ENCODE data around the gene CD22. TPM values are rescaled to one million over a fixed set of nuclear protein-coding genes. Genes with fewer than 3 reads are reported as not detected.
A peak's percentile ranks its signal among the peaks of the same experiment; 100 is the strongest.

The CD22 gene
- total RNA-seq, 1 donor from 2014 or later = 56.3 TPM

DNA sequence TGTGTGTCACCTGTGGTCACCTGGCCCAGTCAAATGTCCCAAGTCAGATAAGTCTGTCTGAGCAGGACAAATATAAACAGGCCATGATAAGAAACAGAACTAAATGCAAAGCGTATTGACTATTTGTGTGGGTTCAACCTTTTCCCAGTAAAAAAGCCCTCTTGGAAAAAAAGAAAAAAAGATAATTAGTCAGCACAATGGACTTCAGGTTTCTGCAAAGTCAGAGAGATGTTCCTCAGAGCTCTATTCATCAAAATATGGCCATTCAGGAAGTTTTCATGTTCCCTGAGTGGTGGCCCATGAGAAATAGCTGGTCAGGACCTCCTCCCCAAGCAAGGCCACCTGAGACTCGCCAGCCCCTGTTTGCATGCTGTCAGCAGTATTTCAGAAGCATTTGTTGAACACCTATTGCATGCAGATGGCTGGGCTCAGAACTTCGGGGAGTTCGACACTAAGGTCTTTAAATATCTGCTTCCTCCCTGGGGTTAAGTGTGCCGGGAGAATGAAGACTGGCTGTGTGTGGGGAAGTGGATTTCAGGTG is 32.0 kb downstream of the CD22 start:
- Mint-ChIP-seq H3K4me3 (no peak overlapping the region), H3K27ac (no peak overlapping the region), H3K27me3 (ENCODE audit: low read depth) (peaks cover 11% of the 10 kb centered on the region), H3K4me1 (peaks cover 6% of the 10 kb centered on the region), H3K9me3 (no peaks in the 10 kb centered on the region), H3K36me3 (no peaks in the 10 kb centered on the region)
- no peak for DNase-seq (ENCODE audit: low spot score in 2 of 2, unreplicated experiment in 2 of 2)
- TF ChIP-seq, protein P1, sequence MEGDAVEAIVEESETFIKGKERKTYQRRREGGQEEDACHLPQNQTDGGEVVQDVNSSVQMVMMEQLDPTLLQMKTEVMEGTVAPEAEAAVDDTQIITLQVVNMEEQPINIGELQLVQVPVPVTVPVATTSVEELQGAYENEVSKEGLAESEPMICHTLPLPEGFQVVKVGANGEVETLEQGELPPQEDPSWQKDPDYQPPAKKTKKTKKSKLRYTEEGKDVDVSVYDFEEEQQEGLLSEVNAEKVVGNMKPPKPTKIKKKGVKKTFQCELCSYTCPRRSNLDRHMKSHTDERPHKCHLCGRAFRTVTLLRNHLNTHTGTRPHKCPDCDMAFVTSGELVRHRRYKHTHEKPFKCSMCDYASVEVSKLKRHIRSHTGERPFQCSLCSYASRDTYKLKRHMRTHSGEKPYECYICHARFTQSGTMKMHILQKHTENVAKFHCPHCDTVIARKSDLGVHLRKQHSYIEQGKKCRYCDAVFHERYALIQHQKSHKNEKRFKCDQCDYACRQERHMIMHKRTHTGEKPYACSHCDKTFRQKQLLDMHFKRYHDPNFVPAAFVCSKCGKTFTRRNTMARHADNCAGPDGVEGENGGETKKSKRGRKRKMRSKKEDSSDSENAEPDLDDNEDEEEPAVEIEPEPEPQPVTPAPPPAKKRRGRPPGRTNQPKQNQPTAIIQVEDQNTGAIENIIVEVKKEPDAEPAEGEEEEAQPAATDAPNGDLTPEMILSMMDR (IDR thresholded peaks at IDR 0.05; ENCODE audit: unreplicated experiment) = no peak

DNA sequence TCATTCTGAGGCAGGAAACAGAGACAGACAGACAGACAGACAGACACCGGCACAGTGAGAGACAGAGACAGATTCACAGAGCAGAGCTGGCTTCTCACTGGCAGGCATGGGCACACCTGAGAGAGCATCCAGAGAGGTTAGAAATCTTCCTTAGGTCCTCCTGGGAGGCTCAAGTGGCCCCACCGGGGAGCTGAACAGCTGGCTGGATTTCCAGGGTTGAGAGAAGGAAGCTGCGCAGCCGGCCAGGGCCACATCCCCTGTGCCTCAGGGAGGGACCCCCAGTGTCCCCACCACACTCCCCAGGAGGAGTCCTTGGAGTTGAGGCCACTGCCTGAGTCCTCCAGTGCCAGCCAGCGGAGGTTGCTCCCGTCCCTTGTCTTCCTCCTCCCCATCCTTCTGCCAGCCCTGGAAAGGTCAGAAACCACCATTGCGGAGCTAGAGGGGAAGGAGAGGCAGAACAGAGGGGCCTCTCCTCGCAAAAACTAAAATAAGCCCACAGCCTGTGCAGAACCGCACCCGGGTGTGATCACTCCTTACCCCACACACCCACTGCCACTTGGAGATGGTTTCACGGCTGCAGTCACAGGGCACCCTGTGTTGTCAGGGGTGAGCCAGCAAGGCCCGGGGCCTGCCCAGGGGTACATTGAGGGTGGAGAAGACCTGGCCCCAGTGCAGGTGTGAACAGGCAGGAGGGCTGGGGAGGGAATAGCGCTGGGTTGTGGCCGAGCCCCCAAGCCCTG is 33.4 kb downstream of the CD22 start:
- TF ChIP-seq, protein P1 (IDR thresholded peaks at IDR 0.05; ENCODE audit: unreplicated experiment) = no peak
- H3K27me3 Mint-ChIP-seq (ENCODE audit: low read depth) = peaks cover 13% of the 10 kb centered on the region
- DNase-seq (ENCODE audit: low spot score in 2 of 2, unreplicated experiment in 2 of 2) = no peak
- H3K4me1 Mint-ChIP-seq = peaks cover 6% of the 10 kb centered on the region
- no peak overlapping the region for H3K27ac Mint-ChIP-seq
- H3K36me3 Mint-ChIP-seq = no peaks in the 10 kb centered on the region
- no peak overlapping the region for H3K4me3 Mint-ChIP-seq
- H3K9me3 Mint-ChIP-seq = no peaks in the 10 kb centered on the region

DNA sequence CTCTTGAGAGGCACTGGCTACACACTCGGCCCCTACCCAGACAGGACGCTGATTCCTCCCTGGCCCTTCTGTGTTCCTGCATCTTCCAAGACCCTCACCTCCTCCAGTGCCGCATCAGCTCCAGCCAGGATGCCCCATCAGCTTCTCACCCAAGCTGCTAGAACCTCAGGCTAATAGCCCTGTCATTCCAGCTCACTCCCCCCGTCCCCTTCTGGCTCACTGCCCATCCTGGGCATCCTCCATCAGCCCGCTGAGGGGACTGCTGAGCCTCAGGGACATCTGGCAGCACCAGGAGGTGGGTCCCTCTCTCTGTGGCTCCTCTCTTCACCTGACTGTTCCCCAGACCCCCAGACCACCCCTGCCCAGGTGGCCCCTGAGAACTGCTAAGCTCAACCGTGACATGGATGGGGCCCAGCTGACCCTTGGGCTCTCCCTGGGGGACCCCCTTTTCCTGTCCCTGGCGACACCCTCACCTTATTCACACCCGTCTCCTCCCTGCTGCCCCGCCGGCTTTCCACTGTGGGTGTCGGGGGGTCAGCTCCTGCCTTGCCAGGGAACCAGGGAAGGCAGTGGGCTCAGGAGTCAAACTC is 34.1 kb downstream of the CD22 start:
- TF ChIP-seq, protein P1 (IDR thresholded peaks at IDR 0.05; ENCODE audit: unreplicated experiment) = no peak
- Mint-ChIP-seq H3K36me3 (no peaks in the 10 kb centered on the region), H3K27me3 (ENCODE audit: low read depth) (peaks cover 16% of the 10 kb centered on the region), H3K27ac (no peak overlapping the region), H3K4me1 (peaks cover 3% of the 10 kb centered on the region), H3K9me3 (no peaks in the 10 kb centered on the region), H3K4me3 (no peak overlapping the region)
- peak in 1 of 2 experiments; percentile 11 for DNase-seq (ENCODE audit: low spot score in 2 of 2, unreplicated experiment in 2 of 2)

DNA sequence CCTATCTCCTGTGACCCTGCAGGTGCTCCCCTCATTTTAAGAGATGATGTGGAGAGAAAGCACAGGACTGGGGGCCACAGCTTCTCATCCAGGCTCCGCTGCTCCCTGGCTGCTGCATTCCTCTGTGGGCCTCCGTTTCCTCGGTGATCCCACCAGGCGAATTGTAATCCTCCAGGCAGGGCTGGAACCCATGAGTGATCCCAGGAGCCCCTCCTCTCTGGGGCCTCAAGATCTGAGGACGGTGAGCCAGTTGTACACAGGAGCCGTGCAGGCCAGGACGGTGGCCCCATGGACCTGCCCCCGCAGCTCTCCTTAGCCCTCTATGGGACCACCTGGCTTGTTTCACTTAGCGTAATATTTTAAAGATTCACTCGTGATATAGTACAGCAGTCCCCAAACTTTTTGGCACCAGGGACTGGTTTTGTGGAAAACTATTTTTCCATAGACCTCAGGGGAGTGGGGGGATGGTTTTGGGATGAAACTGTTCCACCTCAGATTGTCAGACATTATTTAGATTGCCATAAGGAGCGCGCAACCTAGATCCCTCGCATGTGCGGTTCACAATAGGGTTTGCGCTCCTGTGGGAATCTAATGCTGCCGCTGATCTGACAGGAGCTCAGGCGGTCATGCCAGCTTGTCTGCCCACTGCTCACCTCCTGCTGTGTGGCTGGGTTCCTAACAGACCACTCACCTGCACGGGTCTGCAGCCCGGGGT is 34.9 kb downstream of the CD22 start:
- H3K27ac Mint-ChIP-seq = no peak overlapping the region
- peak in 1 of 2 experiments; percentile 32 for DNase-seq (ENCODE audit: low spot score in 2 of 2, unreplicated experiment in 2 of 2)
- H3K36me3 Mint-ChIP-seq = no peaks in the 10 kb centered on the region
- TF ChIP-seq, protein P1 (IDR thresholded peaks at IDR 0.05; ENCODE audit: unreplicated experiment) = no peak
- no peaks in the 10 kb centered on the region for H3K4me1 Mint-ChIP-seq
- no peak overlapping the region for H3K4me3 Mint-ChIP-seq
- H3K27me3 Mint-ChIP-seq (ENCODE audit: low read depth) = peaks cover 23% of the 10 kb centered on the region
- no peaks in the 10 kb centered on the region for H3K9me3 Mint-ChIP-seq

DNA sequence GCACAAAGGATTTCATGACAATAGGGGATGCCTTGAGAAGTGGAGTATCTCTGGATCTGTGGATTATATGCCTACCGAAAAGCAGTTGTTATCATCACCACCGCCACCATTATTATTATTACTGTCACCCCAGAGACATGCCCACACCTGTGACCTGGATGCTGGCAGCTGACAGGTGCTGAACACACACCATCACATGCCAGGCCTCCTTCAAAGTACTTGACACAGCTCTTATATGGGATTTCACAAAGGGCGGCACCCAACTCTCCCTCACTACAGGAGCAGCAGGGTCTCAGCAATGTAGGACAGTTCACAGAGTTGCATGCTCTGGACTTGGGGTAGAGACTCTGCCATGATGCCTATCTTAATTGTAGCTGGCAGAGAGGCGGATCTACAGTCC is 36.3 kb downstream of the CD22 start:
- Mint-ChIP-seq H3K4me3 (no peak overlapping the region), H3K9me3 (no peaks in the 10 kb centered on the region), H3K27me3 (ENCODE audit: low read depth) (peaks cover 25% of the 10 kb centered on the region), H3K4me1 (no peaks in the 10 kb centered on the region), H3K27ac (no peak overlapping the region), H3K36me3 (no peaks in the 10 kb centered on the region)
- TF ChIP-seq, protein P1 (IDR thresholded peaks at IDR 0.05; ENCODE audit: unreplicated experiment) = no peak
- DNase-seq (ENCODE audit: low spot score in 2 of 2, unreplicated experiment in 2 of 2) = no peak

Measured in mesothelial cell of epicardium (in vitro differentiated cells).